GM12864 (cell line): ENCODE measurements around the gene IL17C.
A peak's percentile ranks its signal among the peaks of the same experiment; 100 is the strongest.
"Not testable (repeated sequence)": the region's sequence is repeated elsewhere in the genome, so short reads cannot be mapped to it uniquely, and the experiment has no call there.

Source experiments
- DNase-seq: peaks from one replicate; pipeline ENCODE4 v3.0.0-alpha.2; 2011; ENCODE audit warnings: low read depth
- H3K4me3 ChIP-seq: 2 replicates; pipeline ENCODE4 v1.5.1; 2011; ENCODE audit warnings: mild to moderate bottlenecking, low read depth, low read length, control low read depth
- CTCF ChIP-seq: IDR thresholded peaks from 2 replicates; pipeline ENCODE4 v1.5.1; 2011; ENCODE audit warnings: low read depth, mild to moderate bottlenecking, moderate library complexity, low read length, control low read depth, inconsistent platforms; ENCODE audit errors: missing control alignments

Gene IL17C

GRCh38 chr16:88608076-88608475, 30.3 kb upstream of the IL17C start:
- no peak for TF ChIP-seq CTCF
- no peak overlapping the region for H3K4me3 ChIP-seq
- DNase-seq: no peak

GRCh38 chr16:88609426-88609825, 28.9 kb upstream of the IL17C start:
- DNase-seq, H3K4me3 ChIP-seq: not testable (repeated sequence)

GRCh38 chr16:88610080-88610479, 28.3 kb upstream of the IL17C start:
- DNase-seq: no peak
- no peak overlapping the region for H3K4me3 ChIP-seq
- TF ChIP-seq CTCF: peak; percentile 34

GRCh38 chr16:88610909-88611812, 27.2 kb upstream of the IL17C start:
- no peak overlapping the region for H3K4me3 ChIP-seq
- DNase-seq: no peak
- TF ChIP-seq CTCF: no peak

GRCh38 chr16:88613293-88613692, 25.1 kb upstream of the IL17C start:
- TF ChIP-seq CTCF: no peak

GRCh38 chr16:88613911-88614817, 24.2 kb upstream of the IL17C start:
- no peak for TF ChIP-seq CTCF
- H3K4me3 ChIP-seq: no peak overlapping the region
- DNase-seq: no peak

More at GRCh38 chr16:88613293-88613692, 25.1 kb upstream of the IL17C start:
- no peak for DNase-seq
- H3K4me3 ChIP-seq: no peak overlapping the region
